ENCODE results near the gene COMT. TPM values are rescaled to one million over a fixed set of nuclear protein-coding genes. Genes with fewer than 3 reads are reported as not detected.

Gene COMT
- total and polyA plus RNA-seq, 5 experiments from 2014 or later: 40.7 to 97.2 (median 92.1) TPM

DNA sequence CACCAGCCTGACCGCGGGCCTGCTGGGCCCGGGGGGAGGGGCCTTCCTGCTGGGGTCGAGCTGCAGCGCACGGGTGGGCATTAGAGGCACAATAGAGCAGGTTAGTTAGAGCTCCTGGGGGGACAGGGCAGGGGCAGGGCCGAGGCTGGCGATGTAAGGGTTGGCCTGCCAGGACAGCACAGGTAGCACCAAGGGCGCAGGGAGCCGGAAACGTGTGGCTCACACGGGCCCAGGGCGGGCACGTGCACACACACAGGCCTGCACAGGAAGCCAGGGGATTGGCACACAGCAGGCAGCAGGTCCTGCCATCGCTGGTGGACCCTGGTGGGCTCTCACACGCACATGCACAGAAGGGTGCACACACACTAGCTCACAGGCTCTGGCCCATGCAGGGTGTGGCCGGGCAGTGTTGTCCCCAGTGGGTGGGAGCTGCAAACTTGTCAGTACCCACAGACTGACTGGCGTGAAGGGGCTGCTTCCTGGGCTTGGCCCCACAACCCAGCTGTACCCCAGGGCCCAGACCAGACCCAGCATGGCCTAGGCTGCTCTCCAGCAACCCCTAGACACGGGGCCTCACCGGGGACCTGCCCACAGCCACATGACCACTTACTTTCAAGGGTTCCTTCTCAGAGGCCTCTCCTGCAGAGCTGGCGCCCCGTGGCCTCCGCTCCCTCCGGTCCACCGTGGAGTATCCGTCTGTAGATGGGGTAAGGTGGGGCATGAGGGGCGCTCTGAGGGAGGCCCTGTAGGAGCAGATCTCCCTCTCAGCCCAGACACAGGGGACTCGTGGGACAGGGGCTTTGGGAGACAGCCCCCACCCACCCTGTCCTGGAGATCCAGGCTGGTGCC is 29.9 kb downstream of the COMT start:
- ATAC-seq: peak; percentile 35 to 54
- peak overlapping the region in 6 of 10 donors; percentile 24 to 85 (median 62) for H3K27ac Mint-ChIP-seq
- H3K9me3 Mint-ChIP-seq: no peaks in the 10 kb centered on the region

DNA sequence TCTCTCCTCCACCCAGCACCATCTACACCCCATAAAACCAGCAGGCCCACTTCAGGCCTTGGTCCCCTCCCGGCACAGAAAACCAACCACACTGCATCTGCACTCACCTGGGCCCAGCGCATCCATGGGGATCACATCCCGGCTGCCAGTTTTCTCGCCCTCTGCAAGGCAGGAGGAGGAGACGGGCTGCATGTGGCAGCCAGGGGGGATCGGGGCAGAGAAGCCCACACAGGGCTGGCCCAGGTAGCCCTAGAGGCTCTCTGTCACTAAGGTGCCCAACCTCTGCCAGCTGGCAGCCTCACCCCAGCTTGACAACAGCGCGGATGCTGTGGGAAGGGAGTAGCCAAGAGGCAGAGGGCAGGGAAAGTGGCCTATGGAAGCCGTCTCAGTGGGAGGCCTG is 30.7 kb downstream of the COMT start:
- H3K27me3 Mint-ChIP-seq: no peaks in the 10 kb centered on the region
- H3K27ac Mint-ChIP-seq: peak overlapping the region in 4 of 10 donors; percentile 7 to 85 (median 56)
- ATAC-seq: no peak
- POLR2A ChIA-PET: no interaction called here
- H3K36me3 Mint-ChIP-seq: peaks cover 0 to 8% (median 0%) of the 10 kb centered on the region in 3 donors
- peaks cover 11 to 35% (median 25%) of the 10 kb centered on the region in 4 donors for H3K4me1 Mint-ChIP-seq
- H3K9me3 Mint-ChIP-seq: no peaks in the 10 kb centered on the region
- no peak for DNase-seq
- peak overlapping the region in 1 of 10 donors; percentile 42 for H3K4me3 Mint-ChIP-seq

More for the DNA sequence above, 29.9 kb downstream of the COMT start:
- Mint-ChIP-seq H3K4me3 (peak overlapping the region in 2 of 10 donors; percentile 24 to 45), H3K4me1 (peaks cover 11 to 37% (median 25%) of the 10 kb centered on the region in 4 donors), H3K36me3 (peaks cover 0 to 11% (median 0%) of the 10 kb centered on the region in 3 donors), H3K27me3 (no peaks in the 10 kb centered on the region)
- DNase-seq: peak in 1 of 10 donors; percentile 36
- POLR2A ChIA-PET: interaction anchor here (1.1 kb wide), 1 partner anchor 49 kb away, joined by 3 read pairs; the partner anchor contains the start of gene TANGO2

DNA sequence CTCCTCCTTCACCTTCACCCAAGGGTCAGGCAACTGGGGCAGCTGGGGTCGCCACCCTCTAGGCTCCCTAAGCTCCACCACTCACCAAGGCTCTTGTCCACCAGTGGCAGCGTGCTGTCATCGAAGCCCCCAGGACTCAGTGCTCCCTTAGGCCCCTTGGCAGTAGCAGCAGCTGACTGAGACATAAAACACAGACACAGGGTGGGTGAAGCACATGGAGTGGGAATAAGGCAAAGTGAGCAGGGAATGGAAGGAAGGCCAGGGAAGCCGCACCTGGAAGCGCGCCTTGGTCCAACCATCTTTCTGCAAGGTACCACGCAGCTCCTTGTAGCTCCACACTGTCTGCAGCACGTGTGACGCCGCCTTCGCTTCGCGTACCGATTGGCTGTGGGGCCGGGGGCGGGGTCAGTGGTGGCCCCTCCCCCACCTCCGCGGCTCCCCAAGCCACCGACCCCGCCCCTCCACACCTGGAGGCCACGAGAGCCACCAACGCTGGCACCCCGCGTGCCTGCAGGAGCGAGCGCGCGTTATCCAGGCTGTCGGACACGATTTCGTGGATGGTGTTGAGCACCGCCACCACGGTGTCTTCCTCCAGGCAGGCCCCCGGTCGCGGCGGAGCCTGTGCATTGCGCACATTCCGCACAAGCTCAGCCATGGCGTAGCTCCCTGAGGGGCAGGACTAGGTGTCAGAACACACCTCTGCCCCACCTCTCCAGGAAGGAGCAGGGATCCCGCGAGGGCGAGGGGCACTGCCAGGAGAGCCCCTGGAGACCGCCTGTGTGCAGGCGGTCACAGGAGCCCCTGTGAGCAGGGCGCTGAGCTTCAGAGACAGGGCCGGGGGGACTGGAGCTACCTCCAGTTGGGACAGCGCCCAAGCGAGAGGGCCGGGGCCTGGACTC is 31.3 kb downstream of the COMT start:
- no peaks in the 10 kb centered on the region for H3K9me3 Mint-ChIP-seq
- no peak for ATAC-seq
- no peak for DNase-seq
- H3K4me3 Mint-ChIP-seq: no peak overlapping the region
- H3K36me3 Mint-ChIP-seq: peaks cover 0 to 1% (median 0%) of the 10 kb centered on the region in 3 donors
- H3K4me1 Mint-ChIP-seq: peaks cover 11 to 35% (median 25%) of the 10 kb centered on the region in 4 donors
- no peaks in the 10 kb centered on the region for H3K27me3 Mint-ChIP-seq
- no peak overlapping the region for H3K27ac Mint-ChIP-seq
- POLR2A ChIA-PET: interaction anchor here (0.8 kb wide), 1 partner anchor 20 kb away, joined by 3 read pairs; no protein-coding TSS in a partner anchor

DNA sequence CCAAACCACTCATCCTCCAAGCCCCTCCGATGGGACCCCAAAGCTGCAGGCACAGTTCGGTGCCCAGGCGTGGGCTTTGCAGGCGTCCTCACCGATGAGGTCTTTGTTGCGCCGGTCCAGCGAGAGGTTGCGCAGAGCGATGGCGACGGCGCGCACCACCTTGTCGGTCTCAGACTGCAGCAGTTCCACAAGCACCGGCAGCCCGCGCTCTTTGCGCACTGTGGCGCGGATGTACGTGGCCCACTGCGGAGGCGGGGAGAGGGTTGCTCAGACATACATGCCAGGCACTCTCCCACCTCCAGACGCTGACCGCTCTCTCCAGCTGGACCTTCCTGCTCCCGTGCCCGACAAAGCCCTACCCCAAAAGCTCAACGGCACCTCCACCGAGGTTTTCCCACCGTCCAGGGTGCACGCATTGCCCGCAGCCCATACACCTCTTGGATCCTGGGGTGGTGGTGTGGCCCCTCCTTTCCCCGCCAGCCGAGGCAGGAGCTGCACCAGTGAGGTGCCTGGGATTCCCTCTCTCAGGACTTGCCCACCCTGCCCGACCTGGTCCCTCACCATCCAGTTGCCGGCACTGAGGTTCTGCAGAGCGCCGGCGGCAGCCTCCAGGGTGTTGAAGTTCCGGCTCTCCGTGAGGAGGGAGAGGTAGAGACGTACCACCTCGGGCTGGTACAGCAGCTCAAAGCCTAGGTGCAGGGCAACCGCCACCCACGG is 32.1 kb downstream of the COMT start:
- POLR2A ChIA-PET: interaction anchor here (0.8 kb wide), 1 partner anchor 20 kb away, joined by 3 read pairs; no protein-coding TSS in a partner anchor
- no peak for DNase-seq
- Mint-ChIP-seq H3K9me3 (no peaks in the 10 kb centered on the region), H3K27me3 (no peaks in the 10 kb centered on the region), H3K4me3 (no peak overlapping the region), H3K27ac (peak overlapping the region in 1 of 10 donors; percentile 14), H3K36me3 (no peaks in the 10 kb centered on the region), H3K4me1 (peaks cover 11 to 35% (median 25%) of the 10 kb centered on the region in 4 donors)
- ATAC-seq: no peak

DNA sequence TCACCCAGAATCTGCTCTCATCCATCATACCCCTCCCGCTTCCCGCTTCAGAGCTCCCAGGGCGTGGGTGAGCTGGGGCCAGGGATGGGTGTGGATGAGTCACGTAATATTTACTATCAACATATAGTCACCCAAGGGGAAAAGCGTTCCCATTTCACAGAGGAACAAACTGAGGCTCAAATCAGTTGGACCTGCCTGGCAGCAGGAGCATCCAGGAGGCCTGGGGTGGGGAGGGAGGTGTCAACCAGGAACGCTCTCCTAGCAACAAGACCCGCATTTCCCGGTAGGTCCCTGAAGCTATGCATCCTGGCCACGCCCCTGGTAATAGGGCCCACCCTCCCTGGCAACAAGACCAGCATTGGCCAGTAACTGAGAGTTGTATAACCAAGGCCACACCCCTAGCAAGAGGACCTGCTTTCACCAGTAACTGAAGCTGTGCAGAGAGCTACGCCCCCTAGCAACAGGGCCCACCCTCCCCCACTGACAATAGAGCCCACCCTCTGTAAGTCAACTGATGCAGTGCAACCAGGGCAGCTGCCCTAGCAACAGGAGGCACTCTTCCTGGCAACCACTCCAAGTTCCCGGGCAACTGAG is 32.8 kb downstream of the COMT start:
- Mint-ChIP-seq H3K4me3 (no peak overlapping the region), H3K27me3 (no peaks in the 10 kb centered on the region), H3K9me3 (no peaks in the 10 kb centered on the region), H3K4me1 (peaks cover 11 to 35% (median 25%) of the 10 kb centered on the region in 4 donors), H3K36me3 (no peaks in the 10 kb centered on the region), H3K27ac (peak overlapping the region in 1 of 10 donors; percentile 14)
- ATAC-seq: peak; percentile 14 to 48
- POLR2A ChIA-PET: interaction anchor here (0.5 to 0.6 kb wide), 2 partner anchors 53 to 72 kb away, joined by 3 read pairs; no protein-coding TSS in a partner anchor
- peak in 2 of 10 donors; percentile 10 to 17 for DNase-seq

DNA sequence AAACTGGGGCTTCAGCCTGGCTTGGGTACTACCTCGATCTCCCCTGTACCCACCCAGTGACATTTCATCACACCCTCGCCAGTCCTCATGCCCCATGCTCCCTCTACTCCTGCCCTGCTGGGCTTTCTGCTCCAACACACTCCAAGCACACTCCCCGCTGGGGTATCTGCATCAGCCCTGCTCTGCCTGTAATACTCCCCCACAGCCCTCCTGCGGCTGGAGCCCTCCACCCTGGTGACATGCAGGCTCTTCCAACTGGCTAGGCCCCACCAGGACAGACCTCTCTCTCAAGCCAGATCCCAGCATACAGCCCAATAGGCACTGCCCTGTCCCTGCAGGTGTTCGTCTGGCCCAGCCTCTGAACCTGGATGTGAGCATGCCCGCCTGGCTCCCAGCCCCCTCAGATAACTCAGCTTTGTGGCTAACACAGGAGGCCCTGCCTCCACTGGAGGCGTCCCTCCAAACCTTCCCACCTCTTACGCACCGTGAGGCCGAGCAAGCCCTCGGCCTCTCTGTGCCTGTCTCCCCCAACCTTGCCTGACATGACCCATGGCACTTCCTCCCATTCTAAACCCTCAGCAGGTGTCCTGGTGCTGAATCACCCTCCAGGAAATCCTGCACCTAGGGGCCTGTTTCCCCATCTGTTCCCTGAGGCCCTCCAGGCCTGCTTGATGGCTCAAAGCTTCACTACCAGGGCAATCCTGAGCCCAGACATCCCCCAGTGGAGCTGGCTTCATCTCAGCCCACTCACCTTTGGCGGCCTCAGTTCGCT is 33.5 kb downstream of the COMT start:
- H3K27me3 Mint-ChIP-seq: no peaks in the 10 kb centered on the region
- no peaks in the 10 kb centered on the region for H3K9me3 Mint-ChIP-seq
- ATAC-seq (no peak), DNase-seq (no peak)
- peaks cover 11 to 35% (median 25%) of the 10 kb centered on the region in 4 donors for H3K4me1 Mint-ChIP-seq
- H3K36me3 Mint-ChIP-seq: no peaks in the 10 kb centered on the region
- POLR2A ChIA-PET: interaction anchor here (0.5 to 0.6 kb wide), 2 partner anchors 52 to 71 kb away, joined by 3 read pairs; no protein-coding TSS in a partner anchor
- peak overlapping the region in 1 of 10 donors; percentile 6 for H3K4me3 Mint-ChIP-seq
- peak overlapping the region in 5 of 10 donors; percentile 49 to 81 (median 69) for H3K27ac Mint-ChIP-seq

DNA sequence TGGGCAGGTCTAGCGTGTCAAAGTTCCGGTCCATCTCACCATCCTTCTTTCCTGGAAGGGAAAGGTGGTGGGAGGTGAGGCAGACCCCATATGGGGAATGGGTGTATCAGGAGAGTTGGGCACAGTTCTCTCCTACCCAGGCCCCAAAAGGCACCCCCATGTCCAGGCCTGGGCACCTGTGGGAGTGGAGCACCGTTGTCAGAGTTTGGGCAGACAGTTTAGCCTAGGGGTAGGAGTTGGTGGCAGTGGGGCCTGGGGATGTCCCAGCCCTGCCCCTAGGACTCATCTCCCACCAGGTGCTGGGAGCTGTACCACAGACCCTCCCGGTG is 34.1 kb downstream of the COMT start:
- Mint-ChIP-seq H3K4me3 (no peak overlapping the region), H3K4me1 (peaks cover 9 to 32% (median 22%) of the 10 kb centered on the region in 4 donors), H3K27me3 (no peaks in the 10 kb centered on the region), H3K9me3 (no peaks in the 10 kb centered on the region), H3K36me3 (no peaks in the 10 kb centered on the region), H3K27ac (no peak overlapping the region)
- ATAC-seq: no peak
- no peak for DNase-seq
- POLR2A ChIA-PET: no interaction called here

DNA sequence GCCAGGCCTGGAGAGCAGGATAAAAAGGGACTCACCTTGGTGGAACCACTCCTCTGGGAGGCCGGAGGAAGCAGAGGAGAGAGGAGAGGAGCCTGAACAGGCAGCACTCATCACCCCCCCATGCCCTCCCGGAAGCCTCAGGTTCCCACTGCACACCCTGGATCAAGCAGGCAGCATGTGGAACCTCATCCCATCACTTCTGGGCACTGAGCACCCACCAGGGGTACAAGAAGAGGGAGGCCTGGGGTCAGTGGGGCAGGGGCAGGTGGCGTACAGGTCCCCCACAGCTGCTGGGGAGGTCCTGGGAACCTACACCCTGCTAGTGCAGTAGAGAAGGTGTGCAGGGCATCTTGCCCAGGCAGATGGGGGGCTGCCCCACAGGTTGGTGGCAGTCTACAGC is 35.1 kb downstream of the COMT start:
- DNase-seq (no peak), ATAC-seq (no peak)
- no peaks in the 10 kb centered on the region for H3K9me3 Mint-ChIP-seq
- no peaks in the 10 kb centered on the region for H3K36me3 Mint-ChIP-seq
- POLR2A ChIA-PET: no interaction called here
- peak overlapping the region in 1 of 10 donors; percentile 28 for H3K27ac Mint-ChIP-seq
- H3K27me3 Mint-ChIP-seq: no peaks in the 10 kb centered on the region
- H3K4me3 Mint-ChIP-seq: no peak overlapping the region
- peaks cover 9 to 23% (median 13%) of the 10 kb centered on the region in 4 donors for H3K4me1 Mint-ChIP-seq

DNA sequence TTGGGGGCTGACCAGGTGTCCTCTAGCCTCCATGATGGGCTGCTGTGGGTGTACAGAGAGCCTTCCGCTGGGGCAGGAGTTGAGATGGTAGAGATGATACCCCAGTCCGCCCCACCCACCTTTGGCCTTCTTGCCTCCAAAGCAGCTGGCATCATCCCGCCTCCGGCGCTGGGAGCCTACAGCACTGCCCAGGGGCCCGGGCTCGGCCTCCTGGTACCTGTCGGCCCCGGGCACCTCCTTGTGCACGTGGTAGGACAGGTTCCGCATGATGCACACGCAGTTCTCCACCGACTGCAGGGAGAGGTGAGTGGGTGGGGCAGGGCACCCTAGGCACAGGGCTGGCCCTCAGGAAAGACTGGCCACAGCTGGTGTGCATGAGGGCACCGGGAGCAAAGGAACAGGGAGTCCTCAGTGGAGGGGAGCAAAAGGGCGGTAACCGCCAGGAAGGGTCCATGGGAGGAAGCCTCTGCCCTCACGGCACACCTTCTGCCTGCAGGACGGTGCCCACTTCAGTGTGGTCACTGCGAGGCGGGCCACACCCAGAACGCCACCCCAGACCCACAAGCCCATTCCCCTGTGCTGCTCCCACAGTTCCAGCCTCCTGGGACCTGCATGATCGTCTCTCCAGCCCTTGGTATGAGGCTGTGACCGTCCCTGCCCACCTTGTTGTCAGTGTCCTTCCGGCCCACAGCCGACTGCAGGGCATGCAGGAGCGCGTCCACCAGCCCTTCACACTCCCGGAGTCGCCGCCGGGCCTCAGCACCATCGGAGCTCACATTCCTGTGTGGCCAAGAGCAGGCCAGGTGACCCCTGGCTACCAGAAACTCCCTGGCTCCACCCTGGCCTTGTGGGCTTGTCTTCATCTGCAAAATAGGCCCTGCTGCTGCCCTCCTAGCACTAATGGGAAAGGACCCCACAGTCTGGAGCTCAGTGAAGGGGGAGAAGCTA is 36.0 kb downstream of the COMT start:
- ATAC-seq (no peak), DNase-seq (no peak)
- Mint-ChIP-seq H3K36me3 (no peaks in the 10 kb centered on the region), H3K4me3 (no peak overlapping the region), H3K4me1 (peaks cover 7 to 17% (median 11%) of the 10 kb centered on the region in 4 donors), H3K27ac (no peak overlapping the region), H3K9me3 (no peaks in the 10 kb centered on the region), H3K27me3 (no peaks in the 10 kb centered on the region)
- POLR2A ChIA-PET: no interaction called here

DNA sequence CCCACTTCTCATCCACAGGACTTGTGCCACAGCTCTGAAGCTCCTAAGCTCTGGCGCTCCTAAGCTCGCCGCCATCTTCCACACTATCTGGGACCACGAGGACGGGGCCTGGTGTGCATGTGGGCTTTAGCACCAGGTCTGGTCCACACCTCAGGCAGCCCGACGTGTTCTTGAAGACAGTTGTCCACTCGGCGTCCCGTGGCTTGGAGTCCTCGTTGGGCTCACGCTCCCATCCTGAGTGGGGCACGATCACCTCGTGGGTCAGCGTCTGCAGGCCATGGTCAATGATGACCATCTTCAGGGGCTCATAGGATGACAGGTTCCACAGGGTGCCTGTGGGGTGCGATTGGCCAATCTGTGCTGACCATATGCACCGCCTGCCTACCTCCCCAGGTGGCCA is 37.2 kb downstream of the COMT start:
- no peak overlapping the region for H3K4me3 Mint-ChIP-seq

More for the DNA sequence above, 37.2 kb downstream of the COMT start:
- Mint-ChIP-seq H3K9me3 (no peaks in the 10 kb centered on the region), H3K27me3 (no peaks in the 10 kb centered on the region), H3K4me1 (peaks cover 7 to 17% (median 11%) of the 10 kb centered on the region in 4 donors), H3K27ac (no peak overlapping the region), H3K36me3 (no peaks in the 10 kb centered on the region)
- POLR2A ChIA-PET: no interaction called here
- DNase-seq (no peak), ATAC-seq (no peak)

Measured in naive thymus-derived CD8-positive, alpha-beta T cell (primary cell).